HG03196 (cell line): ENCODE results near the gene FAM9A.
"Not testable (repeated sequence)": the region's sequence is repeated elsewhere in the genome, so short reads cannot be mapped to it uniquely, and the experiment has no call there.

Experiments
- ATAC-seq: cut with Tn5 transposase; IDR thresholded peaks from one replicate; pipeline ENCODE4 v1.9.1; 2021; ENCODE audit not compliant: unreplicated experiment

Gene FAM9A

GRCh38 chrX:8805046-8805445, 3.9 kb upstream of the FAM9A start:
- no peak for ATAC-seq

- no peak for ATAC-seq
Observed at GRCh38 chrX:8803326-8803725, 2.1 kb upstream of the FAM9A start.

GRCh38 chrX:8800351-8800750, 832 bp downstream of the FAM9A start:
- not testable (repeated sequence) for ATAC-seq

GRCh38 chrX:8799281-8799680, 1.9 kb downstream of the FAM9A start:
- not testable (repeated sequence) for ATAC-seq

- ATAC-seq: not testable (repeated sequence)
Observed at GRCh38 chrX:8798702-8799101, 2.5 kb downstream of the FAM9A start.

GRCh38 chrX:8787119-8787518, 14.1 kb downstream of the FAM9A start:
- not testable (repeated sequence) for ATAC-seq

GRCh38 chrX:8784162-8784561, 17.0 kb downstream of the FAM9A start:
- no peak for ATAC-seq

GRCh38 chrX:8783714-8784098, 17.5 kb downstream of the FAM9A start:
- ATAC-seq: no peak

- ATAC-seq: no peak
Observed at GRCh38 chrX:8783097-8783713, 18.0 kb downstream of the FAM9A start.

- ATAC-seq: no peak
Observed at GRCh38 chrX:8782595-8782994, 18.6 kb downstream of the FAM9A start.

- not testable (repeated sequence) for ATAC-seq
Observed at GRCh38 chrX:8781921-8782320, 19.3 kb downstream of the FAM9A start.

- ATAC-seq: no peak
Observed at GRCh38 chrX:8773117-8773516, 28.1 kb downstream of the FAM9A start.

- no peak for ATAC-seq
Observed at GRCh38 chrX:8760021-8760420, 41.2 kb downstream of the FAM9A start.

GRCh38 chrX:8758706-8759105, 42.5 kb downstream of the FAM9A start:
- not testable (repeated sequence) for ATAC-seq

- ATAC-seq: not testable (repeated sequence)
Observed at GRCh38 chrX:8757609-8758389, 43.4 kb downstream of the FAM9A start.

GRCh38 chrX:8755813-8756212, 45.4 kb downstream of the FAM9A start:
- no peak for ATAC-seq

- ATAC-seq: no peak
Observed at GRCh38 chrX:8755116-8755515, 46.1 kb downstream of the FAM9A start.

GRCh38 chrX:8749697-8750096, 51.5 kb downstream of the FAM9A start:
- ATAC-seq: no peak

GRCh38 chrX:8748855-8749254, 52.3 kb downstream of the FAM9A start:
- no peak for ATAC-seq

- ATAC-seq: no peak
Observed at GRCh38 chrX:8743126-8743732, 58.0 kb downstream of the FAM9A start.

- no peak for ATAC-seq
Observed at GRCh38 chrX:8741981-8742380, 59.2 kb downstream of the FAM9A start.
